ENCODE results near the gene ERICH3. TPM values are rescaled to one million over a fixed set of nuclear protein-coding genes. Genes with fewer than 3 reads are reported as not detected.

The ERICH3 gene
- total and polyA plus RNA-seq, 9 of the 15 experiments (the other 6 are each of a cell fraction or from before 2014, with no cell fraction given): not detected

- no peak overlapping the region for H3K9ac ChIP-seq (ENCODE audit: insufficient read depth in 1 of 2, low read depth in 2 of 2, low read length in 2 of 2)
- ATAC-seq (no peak), FAIRE-seq (no peak), DNase-seq (ENCODE audit: extremely low read depth in 1 of 4, low spot score in 3 of 4) (no peak)
- POLR2A ChIA-PET: no interaction called here
- H3K27me3 ChIP-seq (ENCODE audit: control insufficient read depth in 2 of 2, insufficient read depth in 2 of 2, low read length in 2 of 2): no peaks in the 10 kb centered on the region
- no peaks in the 10 kb centered on the region for H3K9me1 ChIP-seq (ENCODE audit: control insufficient read depth, insufficient read depth, low read length)
- in situ Hi-C loops (cut with MboI) (no loop called here), intact Hi-C loops (cut with micrococcal nuclease) (no loop called here)
- no peaks in the 10 kb centered on the region for H3K4me1 ChIP-seq (replicated peaks in 1 of 2; ENCODE audit: control insufficient read depth in 2 of 2, insufficient read depth in 2 of 2, low read length in 2 of 2)
- WGBS (ENCODE audit: insufficient coverage, low coverage, missing lambda C conversion rate): 0% methylated on average over 2 of the region's 2 CpGs
- no peaks in the 10 kb centered on the region for H3K36me3 ChIP-seq (ENCODE audit: control insufficient read depth, insufficient read depth, low read length)
- no peak overlapping the region for H3K4me3 ChIP-seq
- H2AFZ ChIP-seq (ENCODE audit: low read depth, low read length): no peak overlapping the region
- no peak overlapping the region for H3K27ac ChIP-seq (ENCODE audit: extremely low read depth, low read depth, low read length)
- no peak overlapping the region for H3K4me2 ChIP-seq (ENCODE audit: insufficient read depth, low read length)
- no peaks in the 10 kb centered on the region for H3K79me2 ChIP-seq (ENCODE audit: control insufficient read depth, insufficient read depth, low read length)
- BruUV-seq (replicated peaks): no TSS peak
- H4K20me1 ChIP-seq (replicated peaks; ENCODE audit: control insufficient read depth, insufficient read depth, low read length): no peaks in the 10 kb centered on the region
- CTCF ChIA-PET (ENCODE audit: low intra/inter-chr PET ratio): no interaction called here
- no peaks in the 10 kb centered on the region for H3K9me3 ChIP-seq (replicated peaks; ENCODE audit: control insufficient read depth, insufficient read depth, low read depth, low read length)
- no peak for TF ChIP-seq CREB5 (CRISPR knock-in tag; IDR thresholded peaks at IDR 0.05)
- no peak for TF ChIP-seq UBTF (IDR thresholded peaks at IDR 0.05; ENCODE audit: borderline replicate concordance in 1 of 2, low read depth in 2 of 2, low read length in 2 of 2)
- no peak for TF ChIP-seq REST (IDR thresholded peaks at IDR 0.05; ENCODE audit: borderline replicate concordance)
- no peak for TF ChIP-seq REST (CRISPR knock-in tag; IDR thresholded peaks at IDR 0.05; ENCODE audit: low read depth)
- TF ChIP-seq ZBTB2 (IDR thresholded peaks at IDR 0.05): no peak
Observed at GRCh38 chr1:74693473-74693872, 19.9 kb upstream of the ERICH3 start.
